Motor neuron (in vitro differentiated cells): ENCODE results near the gene CCZ1. TPM values are rescaled to one million over a fixed set of nuclear protein-coding genes. Genes with fewer than 3 reads are reported as not detected.
"Not testable (repeated sequence)": the region's sequence is repeated elsewhere in the genome, so short reads cannot be mapped to it uniquely, and the experiment has no call there.

Experiments
- ATAC-seq, 8 experiments: fragments of 200-7000 bp; cut with Tn5 transposase; replicated peaks in 6 of 8; 2 replicates each; pipeline ENCODE4 v1.8.0; 2021; ENCODE audit warnings: mild to moderate bottlenecking in 8 of 8, moderate library complexity in 8 of 8
- H3K27ac ChIP-seq, 2 donors: fragments of 250-450 bp; sonication (Bioruptor Pico); 2 replicates each; pipeline ENCODE4 v1.9.0; 2021; ENCODE audit warnings: antibody characterized with exemption in 2 of 2, mild to moderate bottlenecking in 2 of 2, moderate library complexity in 1 of 2
- H3K4me1 ChIP-seq, 2 donors: fragments of 250-450 bp; sonication (Bioruptor Pico); replicated peaks in 1 of 2; 2 replicates each; pipeline ENCODE4 v1.6.1; 2021; ENCODE audit warnings: antibody characterized with exemption in 2 of 2, mild to moderate bottlenecking in 2 of 2, moderate library complexity in 1 of 2
- H3K4me3 ChIP-seq, 5 donors: fragments of 250-450 bp; sonication (Bioruptor Pico); 2 replicates each; pipeline ENCODE4 v1.9.0; 2021; ENCODE audit warnings: antibody characterized with exemption in 5 of 5, mild to moderate bottlenecking in 5 of 5, moderate library complexity in 4 of 5
- WGBS, 10 experiments: fragments of 450-650 bp; shearing (Covaris generic); methylation state at CpG; one replicate each; pipeline ENCODE4 v1.0.0; 2022; 5-methylcytosine and 5-hydroxymethylcytosine counted together
- in situ Hi-C, 9 experiments: fragments of 400-800 bp; cut with MboI; loops; one replicate each; pipeline ENCODE4 v1.15.0; 2021; ENCODE audit warnings: low sequenced_read_pairs in 9 of 9, low pct_unique_long_range_greater_than_20kb in 2 of 9; ENCODE audit not compliant: unreplicated experiment in 9 of 9
- total RNA-seq, 8 experiments: library from RNA; unstranded; fragments of 300-600 nt; gene quantifications; 2 replicates each; pipeline versions ENCODE4 v1.2.3 to v1.2.4, GENCODE V29; 2022

The CCZ1 gene
- total RNA-seq, result 10 to 100 TPM; 36.4 to 79.8 (median 56.4) TPM

GRCh38 chr7:5898480-5899224, at the start of gene CCZ1:
CCZ1 (plus strand) TSS chr7:5898733; CDS start chr7:5898800, 67 bp downstream.
- H3K4me3 ChIP-seq, result peak within 1 kb of the TSS; percentile 31 to 48 (median 34)
- ATAC-seq, result peak; percentile 89 to 95 (median 93)
- whole genome bisulfite sequencing, 10 experiments, result 0% methylated on average over 2 of the region's 64 CpGs; no CpG with 5 or more reads in 9 of the 10 experiments
- H3K4me1 ChIP-seq, in situ Hi-C loops, H3K27ac ChIP-seq: not testable (repeated sequence)

- no peak for ATAC-seq
- in situ Hi-C loops, result no loop called here
- 73 to 93% (median 89%) methylated on average over 1 to 8 of the region's 8 CpGs; no CpG with 5 or more reads in 2 of the 10 experiments for WGBS, 10 experiments
These were observed 47.6 kb upstream of the CCZ1 start for GRCh38 chr7:5850944-5851343.

GRCh38 chr7:5854738-5855137, 43.8 kb upstream of the CCZ1 start:
- WGBS, 10 experiments, result 43 to 92% (median 61%) methylated on average over 1 to 8 of the region's 8 CpGs; no CpG with 5 or more reads in 1 of the 10 experiments
- no peak overlapping the region for H3K27ac ChIP-seq
- H3K4me1 ChIP-seq, result no peaks in the 10 kb centered on the region
- H3K4me3 ChIP-seq, result no peak overlapping the region
- in situ Hi-C loops, result no loop called here
- no peak for ATAC-seq

More at GRCh38 chr7:5850944-5851343, 47.6 kb upstream of the CCZ1 start:
- Histone ChIP-seq H3K4me3 (no peak overlapping the region), H3K27ac (no peak overlapping the region), H3K4me1 (no peaks in the 10 kb centered on the region)

- WGBS, 10 experiments, result 11 to 93% (median 59%) methylated on average over 1 to 7 of the region's 13 CpGs; no CpG with 5 or more reads in 2 of the 10 experiments
- H3K4me1 ChIP-seq, H3K27ac ChIP-seq, H3K4me3 ChIP-seq, ATAC-seq, in situ Hi-C loops: not testable (repeated sequence)
These were observed 41.4 kb upstream of the CCZ1 start for GRCh38 chr7:5857041-5857575.

GRCh38 chr7:5858494-5858893, 40.0 kb upstream of the CCZ1 start:
- H3K27ac ChIP-seq, in situ Hi-C loops, ATAC-seq, H3K4me1 ChIP-seq, H3K4me3 ChIP-seq: not testable (repeated sequence)
- WGBS, 10 experiments, result 79 to 100% (median 96%) methylated on average over 1 to 6 of the region's 8 CpGs; no CpG with 5 or more reads in 2 of the 10 experiments

GRCh38 chr7:5861281-5861680, 37.3 kb upstream of the CCZ1 start:
- H3K4me1 ChIP-seq, H3K4me3 ChIP-seq, in situ Hi-C loops, ATAC-seq, H3K27ac ChIP-seq: not testable (repeated sequence)
- 60 to 100% (median 93%) methylated on average over 1 to 5 of the region's 5 CpGs; no CpG with 5 or more reads in 4 of the 10 experiments for WGBS, 10 experiments

GRCh38 chr7:5862753-5863366, 35.7 kb upstream of the CCZ1 start:
- H3K4me3 ChIP-seq, H3K27ac ChIP-seq, H3K4me1 ChIP-seq, in situ Hi-C loops: not testable (repeated sequence)
- ATAC-seq, result peak in 5 of 8 experiments; percentile 20 to 72 (median 67)
- 0 to 83% (median 21%) methylated on average over 1 to 3 of the region's 5 CpGs; no CpG with 5 or more reads in 1 of the 10 experiments for WGBS, 10 experiments

- H3K4me1 ChIP-seq, in situ Hi-C loops, H3K4me3 ChIP-seq, H3K27ac ChIP-seq: not testable (repeated sequence)
- peak in 1 of 8 experiments; percentile 5 for ATAC-seq
- WGBS, 10 experiments, result 30 to 81% (median 70%) methylated on average over 1 to 7 of the region's 9 CpGs; no CpG with 5 or more reads in 2 of the 10 experiments
These were observed 33.1 kb upstream of the CCZ1 start for GRCh38 chr7:5865279-5865931.

- no peak for ATAC-seq
- H3K4me1 ChIP-seq, result peaks cover 0 to 6% of the 10 kb centered on the region in 2 donors
- in situ Hi-C loops, result no loop called here
- no peak overlapping the region for H3K27ac ChIP-seq
- H3K4me3 ChIP-seq, result no peak overlapping the region
- 42 to 94% (median 88%) methylated on average over 2 to 6 of the region's 6 CpGs; no CpG with 5 or more reads in 1 of the 10 experiments for WGBS, 10 experiments
These were observed 31.5 kb upstream of the CCZ1 start for GRCh38 chr7:5867060-5867459.

- H3K4me3 ChIP-seq, in situ Hi-C loops, H3K27ac ChIP-seq: not testable (repeated sequence)
- WGBS, 10 experiments, result 30 to 97% (median 70%) methylated on average over 1 to 5 of the region's 6 CpGs; no CpG with 5 or more reads in 4 of the 10 experiments
- ATAC-seq, result peak in 5 of 8 experiments; percentile 16 to 61 (median 36)
- peaks cover 7 to 12% of the 10 kb centered on the region in 2 donors for H3K4me1 ChIP-seq
These were observed 29.6 kb upstream of the CCZ1 start for GRCh38 chr7:5868928-5869341.

- 74 to 100% (median 90%) methylated on average over 1 to 11 of the region's 13 CpGs; no CpG with 5 or more reads in 1 of the 10 experiments for WGBS, 10 experiments
- no peak for ATAC-seq
- in situ Hi-C loops, result no loop called here
- no peak overlapping the region for H3K27ac ChIP-seq
- H3K4me3 ChIP-seq, result no peak overlapping the region
- peaks cover 7 to 12% of the 10 kb centered on the region in 2 donors for H3K4me1 ChIP-seq
These were observed 28.8 kb upstream of the CCZ1 start for GRCh38 chr7:5869691-5870090.

GRCh38 chr7:5870311-5870710, 28.2 kb upstream of the CCZ1 start:
- in situ Hi-C loops, result no loop called here
- Histone ChIP-seq H3K27ac (no peak overlapping the region), H3K4me1 (peaks cover 7 to 12% of the 10 kb centered on the region in 2 donors), H3K4me3 (no peak overlapping the region)
- WGBS, 10 experiments, result 0 to 83% (median 42%) methylated on average over 1 to 2 of the region's 2 CpGs; no CpG with 5 or more reads in 6 of the 10 experiments
- ATAC-seq, result peak in 1 of 8 experiments; percentile 16
